AG09319 (cell line): Measurements from ENCODE around the gene ADIPOR2.

Experiments used
- DNase-seq: peaks from one replicate; pipeline ENCODE4 v3.0.0-alpha.2; 2010; ENCODE audit warnings: low read depth; ENCODE audit errors: extremely low read depth
- TF ChIP-seq, protein P1 (sequence below): IDR thresholded peaks from 2 replicates; pipeline ENCODE4 v1.5.1; 2011; ENCODE audit warnings: low read depth, mild to moderate bottlenecking, inconsistent platforms, low read length, moderate library complexity

ADIPOR2 gene

DNA sequence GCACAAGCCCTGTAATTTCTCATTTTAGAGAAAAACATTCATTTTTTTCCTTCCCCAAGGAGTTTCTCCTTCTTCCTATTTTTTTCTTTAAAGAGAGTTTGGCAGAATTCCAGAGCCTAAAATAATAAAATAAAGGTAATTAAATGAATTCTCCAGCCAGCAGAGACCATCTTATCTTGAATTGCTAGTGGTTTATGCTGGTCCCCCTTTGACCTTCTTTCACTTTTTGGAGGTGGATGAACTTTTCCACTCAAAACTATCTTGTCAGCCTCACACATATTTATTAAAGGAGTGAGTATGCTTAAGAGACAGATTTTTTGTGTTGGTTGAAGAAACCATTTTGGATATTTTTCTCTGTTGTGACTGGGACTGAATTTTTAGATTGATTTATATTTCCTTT is 47.6 kb downstream of the ADIPOR2 start:
- TF ChIP-seq, protein P1, sequence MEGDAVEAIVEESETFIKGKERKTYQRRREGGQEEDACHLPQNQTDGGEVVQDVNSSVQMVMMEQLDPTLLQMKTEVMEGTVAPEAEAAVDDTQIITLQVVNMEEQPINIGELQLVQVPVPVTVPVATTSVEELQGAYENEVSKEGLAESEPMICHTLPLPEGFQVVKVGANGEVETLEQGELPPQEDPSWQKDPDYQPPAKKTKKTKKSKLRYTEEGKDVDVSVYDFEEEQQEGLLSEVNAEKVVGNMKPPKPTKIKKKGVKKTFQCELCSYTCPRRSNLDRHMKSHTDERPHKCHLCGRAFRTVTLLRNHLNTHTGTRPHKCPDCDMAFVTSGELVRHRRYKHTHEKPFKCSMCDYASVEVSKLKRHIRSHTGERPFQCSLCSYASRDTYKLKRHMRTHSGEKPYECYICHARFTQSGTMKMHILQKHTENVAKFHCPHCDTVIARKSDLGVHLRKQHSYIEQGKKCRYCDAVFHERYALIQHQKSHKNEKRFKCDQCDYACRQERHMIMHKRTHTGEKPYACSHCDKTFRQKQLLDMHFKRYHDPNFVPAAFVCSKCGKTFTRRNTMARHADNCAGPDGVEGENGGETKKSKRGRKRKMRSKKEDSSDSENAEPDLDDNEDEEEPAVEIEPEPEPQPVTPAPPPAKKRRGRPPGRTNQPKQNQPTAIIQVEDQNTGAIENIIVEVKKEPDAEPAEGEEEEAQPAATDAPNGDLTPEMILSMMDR, result no peak

DNA sequence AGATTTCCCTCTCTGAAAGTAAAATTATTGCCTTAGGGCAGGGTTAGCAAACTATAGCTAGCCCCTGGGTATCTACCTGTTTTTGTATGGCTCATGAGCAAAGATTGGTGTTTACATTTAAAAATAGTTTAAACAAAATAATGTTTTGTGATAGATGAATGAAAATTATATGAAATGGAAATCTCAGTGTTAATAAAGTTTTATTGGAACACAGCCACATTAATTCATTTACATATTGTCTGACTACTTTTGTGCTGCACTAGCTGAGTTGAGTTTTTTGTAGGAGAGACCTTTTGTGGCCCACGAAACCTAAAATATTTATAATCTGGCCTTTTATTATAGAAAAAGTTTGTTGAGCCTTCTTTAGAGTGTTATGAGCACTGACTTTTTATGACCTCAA is 48.5 kb downstream of the ADIPOR2 start:
- no peak for DNase-seq

More for the DNA sequence above, 47.6 kb downstream of the ADIPOR2 start:
- no peak for DNase-seq

DNA sequence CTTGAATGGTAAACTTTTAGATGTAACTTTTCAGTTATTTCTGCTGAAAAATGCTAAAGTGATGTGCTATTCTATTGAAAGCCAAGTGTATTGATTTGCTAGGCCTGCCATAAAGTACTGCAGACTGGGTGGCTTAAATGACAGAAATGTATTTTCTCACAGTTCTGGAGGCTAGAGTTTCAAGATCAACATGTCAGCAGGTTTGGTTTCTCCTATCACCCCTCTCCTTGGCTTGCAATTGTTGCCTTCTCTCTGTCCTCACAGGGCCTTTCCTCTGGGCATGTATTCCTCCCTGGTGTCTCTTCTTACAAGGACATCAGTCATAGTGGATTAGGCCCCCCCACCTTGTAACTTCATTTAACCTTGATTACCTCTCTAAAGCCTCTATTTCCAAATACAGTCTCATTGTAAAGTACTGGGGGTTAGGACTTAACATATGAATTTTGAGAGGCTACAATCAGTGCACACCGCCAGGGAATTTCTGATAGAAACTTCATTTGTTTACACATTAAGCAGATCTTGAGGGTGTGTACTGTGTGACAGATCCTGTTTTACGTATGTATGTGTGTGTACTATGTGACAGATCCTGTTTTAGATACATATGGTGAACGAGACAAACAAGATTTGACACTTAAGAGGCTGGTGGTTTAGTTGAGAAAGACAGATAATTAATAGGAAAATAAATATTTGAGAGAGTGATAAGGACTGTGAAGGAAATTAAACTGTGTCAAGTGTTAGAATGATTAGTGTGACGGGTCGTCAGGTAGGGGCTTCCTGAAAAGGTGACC is 49.5 kb downstream of the ADIPOR2 start:
- no peak for DNase-seq
- TF ChIP-seq, protein P1, result no peak

More for the DNA sequence above, 48.5 kb downstream of the ADIPOR2 start:
- TF ChIP-seq, protein P1, result no peak

GRCh38 chr12:1741154-1741949 is 50.5 kb downstream of the ADIPOR2 start:
- TF ChIP-seq, protein P1, result no peak
- no peak for DNase-seq

DNA sequence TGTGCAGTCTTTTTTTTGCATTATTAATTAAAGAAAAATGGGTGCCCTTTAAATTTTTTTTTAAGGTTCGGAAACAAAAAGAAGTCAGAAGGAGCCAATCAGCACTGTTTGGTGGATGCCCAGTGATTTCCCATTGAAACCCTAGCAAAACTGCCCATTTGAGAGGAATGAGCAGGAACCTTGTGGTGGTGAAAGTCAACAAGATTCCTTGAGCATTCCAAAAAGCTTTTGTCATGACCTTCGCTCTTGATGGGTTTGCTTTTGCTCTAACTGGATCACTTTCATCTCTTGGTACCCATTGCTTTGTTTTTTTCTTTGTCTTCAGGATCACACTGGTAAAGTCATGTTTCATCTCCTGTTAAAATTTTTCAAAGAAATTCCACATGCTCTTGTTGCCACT is 54.1 kb downstream of the ADIPOR2 start:
- TF ChIP-seq, protein P1, result no peak
- no peak for DNase-seq

GRCh38 chr12:1747609-1748008 is 56.7 kb downstream of the ADIPOR2 start:
- no peak for DNase-seq
- TF ChIP-seq, protein P1, result no peak

- DNase-seq, result no peak
- TF ChIP-seq, protein P1, result no peak
Observed at GRCh38 chr12:1749019-1749418, 58.1 kb downstream of the ADIPOR2 start.
